ENCODE measurements around the gene DUS3L. TPM values are rescaled to one million over a fixed set of nuclear protein-coding genes. Genes with fewer than 3 reads are reported as not detected.

The DUS3L gene
- total and polyA plus RNA-seq, 10 donors: 22.7 to 63.9 (median 38.8) TPM

GRCh38 chr19:5829567-5830310 lies 38.8 kb upstream of the DUS3L start:
- intact Hi-C loops (cut with DNase I; ENCODE audit: low total_unique reads): no loop called here

GRCh38 chr19:5828661-5829566 lies 38.0 kb upstream of the DUS3L start:
- TF ChIP-seq CTCF (IDR thresholded peaks at IDR 0.05 in 8 of 11, conservative IDR thresholded peaks at IDR 0.05 in 3 of 11): no peak
- Histone ChIP-seq H3K36me3 (no peaks in the 10 kb centered on the region), H3K9me3 (peaks cover 0 to 4% (median 0%) of the 10 kb centered on the region in 8 donors), H3K4me3 (peak overlapping the region; percentile 27 to 73 (median 50)), H3K4me1 (peaks cover 4 to 32% (median 25%) of the 10 kb centered on the region in 6 donors), H3K27ac (peak overlapping the region in 6 of 8 donors; percentile 69 to 85 (median 78)), H3K27me3 (replicated peaks in 1 of 7) (peaks cover 0 to 40% (median 21%) of the 10 kb centered on the region in 7 donors)
- intact Hi-C loops (cut with DNase I; ENCODE audit: low total_unique reads): no loop called here
- WGBS, 5 donors: 0 to 10% (median 3%) methylated on average over 16 to 47 of the region's 47 CpGs
- DNase-seq: no peak

More at GRCh38 chr19:5829567-5830310, 38.8 kb upstream of the DUS3L start:
- no peak overlapping the region for H3K4me3 ChIP-seq
- no peak for DNase-seq
- H3K36me3 ChIP-seq: no peaks in the 10 kb centered on the region
- peaks cover 0 to 45% (median 21%) of the 10 kb centered on the region in 7 donors for H3K27me3 ChIP-seq (replicated peaks in 1 of 7)
- no peak for TF ChIP-seq POLR2AphosphoS5 (IDR thresholded peaks at IDR 0.05)
- TF ChIP-seq CTCF (IDR thresholded peaks at IDR 0.05 in 8 of 11, conservative IDR thresholded peaks at IDR 0.05 in 3 of 11): no peak
- peaks cover 0 to 4% (median 0%) of the 10 kb centered on the region in 8 donors for H3K9me3 ChIP-seq
- no peak overlapping the region for H3K27ac ChIP-seq
- WGBS, 5 donors: 58 to 74% (median 68%) methylated on average over 18 to 34 of the region's 34 CpGs
- H3K4me1 ChIP-seq: peaks cover 4 to 32% (median 25%) of the 10 kb centered on the region in 6 donors

- Histone ChIP-seq H3K27ac (peak overlapping the region; percentile 36 to 85 (median 78)), H3K27me3 (replicated peaks in 1 of 7) (peaks cover 0 to 44% (median 21%) of the 10 kb centered on the region in 7 donors), H3K9me3 (peaks cover 0 to 4% (median 0%) of the 10 kb centered on the region in 8 donors), H3K36me3 (no peaks in the 10 kb centered on the region), H3K4me1 (peaks cover 4 to 32% (median 25%) of the 10 kb centered on the region in 6 donors), H3K4me3 (peak overlapping the region; percentile 27 to 73 (median 50))
- peak; percentile 95 for DNase-seq
- WGBS, 5 donors: 0 to 1% (median 1%) methylated on average over 54 to 91 of the region's 91 CpGs
- peak; percentile 87 to 92 (median 90) for TF ChIP-seq POLR2AphosphoS5 (IDR thresholded peaks at IDR 0.05)
- TF ChIP-seq POLR2A (IDR thresholded peaks at IDR 0.05): peak in 1 of 3 donors; percentile 26
- no peak for TF ChIP-seq CTCF (IDR thresholded peaks at IDR 0.05 in 8 of 11, conservative IDR thresholded peaks at IDR 0.05 in 3 of 11)
- intact Hi-C loops (cut with DNase I; ENCODE audit: low total_unique reads): no loop called here
Measured at GRCh38 chr19:5827891-5828660, 37.1 kb upstream of the DUS3L start.

Measured in spleen (tissue), 11 donors.